GOT3 (cell line): ENCODE results near the gene PDE7B.

Experiments used
- DNase-seq: peaks from one replicate; lab custom pipeline; 2025; ENCODE audit warnings: mixed read lengths; lab: John Stamatoyannopoulos, UW

PDE7B gene

DNA sequence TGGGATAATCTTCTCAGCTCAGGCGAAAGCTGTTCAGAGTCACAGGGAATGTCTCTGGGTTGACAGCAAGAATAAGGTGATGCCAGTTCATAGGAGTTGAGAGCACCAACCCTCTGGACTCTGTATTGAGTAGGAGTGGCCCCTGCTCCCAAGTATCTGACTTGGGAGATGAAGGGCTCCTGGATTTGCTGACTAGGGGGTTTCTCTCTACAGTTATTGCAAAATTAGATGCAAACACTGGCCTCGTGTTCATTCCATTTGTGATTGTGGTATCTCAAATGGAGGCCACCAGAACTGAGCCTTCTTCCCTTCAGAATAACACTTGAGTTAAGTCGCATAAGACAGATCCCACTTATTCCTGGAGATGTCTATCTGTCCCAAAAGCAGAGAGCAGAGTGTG is 135.7 kb downstream of the PDE7B start:
- no peak for DNase-seq

DNA sequence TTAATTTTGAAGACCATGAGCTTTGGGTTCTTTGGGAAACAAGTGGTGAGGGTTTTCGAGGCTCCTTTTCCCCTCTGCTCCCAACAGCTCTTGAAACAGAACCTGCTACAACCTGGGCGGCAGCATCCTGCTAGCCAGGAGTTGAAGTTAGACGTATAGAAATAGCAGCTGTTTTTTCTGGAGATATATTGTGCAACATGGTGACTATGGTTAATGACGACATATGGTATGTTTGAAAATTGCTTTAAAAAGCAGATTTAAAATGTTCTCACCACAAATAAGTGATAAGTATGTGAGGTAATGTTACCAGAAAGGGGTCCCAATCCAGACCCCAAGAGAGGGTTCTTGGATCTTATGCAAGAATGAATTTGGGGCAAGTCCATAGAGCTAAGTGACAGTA is 138.9 kb downstream of the PDE7B start:
- no peak for DNase-seq

DNA sequence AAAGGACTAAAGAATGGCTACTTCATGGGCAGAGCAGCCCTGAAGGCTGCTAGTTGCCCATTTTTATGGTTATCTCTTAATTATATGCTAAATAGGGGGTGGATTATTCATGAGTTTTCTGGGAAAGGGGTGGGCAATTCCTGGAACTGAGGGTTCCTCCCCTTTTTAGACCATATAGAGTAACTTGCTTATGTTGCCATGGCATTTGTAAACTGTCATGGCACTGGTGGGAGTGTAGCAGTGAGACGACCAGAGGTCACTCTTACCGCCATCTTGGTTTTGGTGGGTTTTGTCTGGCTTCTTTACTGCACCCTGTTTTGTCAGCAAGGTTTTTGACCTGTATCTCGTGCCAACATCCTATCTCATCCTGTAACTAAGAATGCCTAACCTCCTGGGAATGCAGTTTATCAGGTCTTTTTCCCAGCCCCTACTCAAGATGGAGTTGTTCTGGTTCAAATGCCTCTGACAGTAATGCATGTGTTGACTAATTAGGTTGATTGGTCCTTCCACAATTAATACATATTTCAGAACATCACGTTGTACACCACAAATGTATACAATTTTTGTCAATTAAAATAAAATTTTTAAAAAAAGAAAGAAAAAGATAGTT is 139.5 kb downstream of the PDE7B start:
- no peak for DNase-seq

DNA sequence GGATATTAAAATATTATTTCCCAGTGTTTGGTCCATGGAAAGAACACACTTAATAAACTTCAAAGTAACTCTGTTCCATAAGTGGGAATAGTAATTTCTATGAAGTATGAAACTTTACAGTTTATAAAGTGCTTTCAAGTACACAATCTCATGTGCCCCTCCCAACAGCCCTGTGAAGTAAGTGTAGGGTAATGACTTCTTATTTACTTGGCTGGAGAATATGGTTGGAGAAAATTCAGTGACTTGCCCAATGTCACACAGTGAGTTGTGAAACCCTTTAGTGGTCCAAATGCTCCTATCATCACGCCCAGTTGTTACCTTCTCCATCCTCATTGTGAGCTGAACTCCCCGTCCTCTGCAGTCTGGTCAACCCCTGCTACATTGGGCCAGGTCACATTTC is 141.2 kb downstream of the PDE7B start:
- DNase-seq, result no peak

DNA sequence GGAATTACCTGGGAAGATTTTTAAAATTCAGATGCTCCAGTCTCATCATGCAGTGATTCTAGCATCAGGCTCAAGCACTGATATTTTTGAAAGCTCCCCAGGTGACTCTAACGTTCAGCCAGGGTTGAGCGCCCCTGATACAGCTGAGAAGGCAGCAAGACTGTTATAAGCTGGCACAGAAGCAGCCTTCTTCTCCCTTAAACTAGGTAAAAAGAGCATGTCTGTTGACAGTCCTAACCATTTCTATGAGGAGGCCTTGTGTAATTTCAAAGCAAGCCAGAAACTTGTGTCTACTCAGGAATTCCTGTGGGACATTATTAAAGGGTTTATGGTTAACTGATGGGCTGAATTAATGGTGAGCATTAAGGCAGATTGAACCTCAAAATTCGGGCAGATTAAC is 141.9 kb downstream of the PDE7B start:
- no peak for DNase-seq

DNA sequence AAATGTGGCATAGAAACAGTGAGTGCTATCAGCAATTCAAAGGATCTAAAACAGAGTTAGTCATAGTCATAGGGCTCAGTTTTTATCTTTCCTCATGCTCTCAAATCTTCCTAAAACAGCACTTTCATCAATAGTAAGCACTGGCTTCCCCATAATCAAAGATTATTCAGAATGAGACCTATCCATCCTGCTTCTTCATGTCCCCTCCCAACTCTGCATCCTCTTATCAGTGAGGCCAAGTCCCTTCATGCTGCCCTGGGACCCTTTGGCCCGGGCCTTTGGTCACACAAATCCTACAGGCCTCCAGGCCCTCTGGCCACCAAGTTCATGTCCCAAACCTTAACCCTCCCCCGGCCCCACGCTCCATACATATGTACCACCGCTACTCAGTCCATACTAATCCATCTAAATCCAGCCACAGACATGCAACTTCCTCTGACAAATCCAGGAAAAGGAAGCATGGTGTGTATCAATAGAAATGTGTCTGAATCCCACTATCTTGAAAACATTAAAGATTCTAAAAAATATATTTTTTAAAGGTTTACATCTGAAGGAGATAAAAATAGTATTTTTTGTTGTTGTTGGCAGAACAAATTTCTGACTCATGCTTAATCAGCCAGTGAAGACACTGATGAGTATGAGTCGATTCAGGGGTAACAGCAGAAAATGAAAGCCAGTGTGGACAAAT is 143.5 kb downstream of the PDE7B start:
- DNase-seq, result no peak

DNA sequence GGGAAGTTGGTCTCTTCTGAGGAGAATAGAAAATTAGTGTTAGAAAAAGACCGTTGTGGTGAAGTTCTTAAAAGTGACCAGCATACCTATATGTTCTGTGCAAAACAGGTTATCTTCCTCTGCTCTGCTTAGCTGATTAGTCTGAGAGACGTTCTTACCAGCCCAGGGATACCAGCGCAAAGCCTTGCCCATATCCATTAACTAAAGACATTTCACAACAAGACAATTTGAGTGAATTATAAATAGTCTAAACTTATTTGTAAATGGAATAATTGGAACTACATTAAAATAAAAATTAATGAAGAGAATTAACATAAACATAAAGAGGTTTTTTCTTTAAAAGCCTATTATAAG is 144.0 kb downstream of the PDE7B start:
- no peak for DNase-seq

DNA sequence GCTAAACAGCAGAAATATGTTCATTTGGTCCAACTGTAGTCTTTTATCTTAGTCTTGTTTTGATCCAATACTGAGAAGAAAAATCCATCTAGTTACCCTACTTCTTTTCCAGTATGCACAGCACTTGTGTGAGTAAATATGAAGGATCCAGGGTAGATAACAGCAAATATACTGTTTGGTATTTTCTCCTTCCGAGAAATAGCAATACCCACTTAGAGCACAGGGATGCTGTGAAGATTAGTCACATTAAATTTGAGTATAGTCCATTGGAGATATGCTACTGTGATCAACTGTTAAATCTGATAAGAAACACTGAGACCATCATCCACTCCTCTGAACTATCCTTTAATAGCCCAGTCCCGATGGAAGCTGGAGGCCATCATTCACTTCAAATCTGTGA is 145.2 kb downstream of the PDE7B start:
- no peak for DNase-seq

DNA sequence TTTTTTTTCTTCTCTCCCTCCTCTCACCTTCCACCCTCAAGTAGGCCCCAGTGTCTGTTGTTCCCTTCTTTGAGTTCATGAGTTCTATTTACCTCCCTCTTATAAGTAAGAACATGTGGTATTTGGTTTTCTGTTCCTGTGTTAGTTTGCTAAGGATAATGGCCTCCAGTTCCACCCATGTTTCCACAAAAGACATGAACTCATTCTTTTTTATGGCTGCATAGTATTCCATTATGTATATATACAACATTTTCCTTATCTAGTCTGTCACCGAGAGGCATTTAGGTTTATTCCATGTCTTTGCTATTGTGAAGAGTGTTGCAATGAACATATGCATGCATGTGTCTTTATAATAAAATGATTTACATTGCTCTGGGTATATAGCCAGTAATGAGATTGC is 147.9 kb downstream of the PDE7B start:
- DNase-seq, result no peak

DNA sequence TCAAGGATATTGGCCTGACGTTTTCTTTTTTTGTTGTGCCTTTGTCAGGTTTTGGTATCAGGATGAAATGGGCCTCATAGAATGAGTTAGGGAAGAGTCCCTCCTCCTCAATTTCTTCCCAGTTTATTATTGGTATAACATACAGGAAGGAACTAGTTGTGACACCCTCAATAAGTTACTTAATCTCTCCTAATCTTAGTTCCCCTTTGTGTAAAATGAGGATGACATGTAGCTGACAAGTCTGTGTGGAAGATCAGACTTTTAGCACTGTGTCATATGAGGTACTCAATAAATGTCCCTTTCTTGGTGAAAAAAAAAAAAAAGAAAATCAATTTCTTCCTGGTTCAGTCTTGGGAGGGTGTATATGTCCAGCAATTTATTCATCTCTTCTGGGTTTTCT is 155.8 kb downstream of the PDE7B start:
- no peak for DNase-seq

DNA sequence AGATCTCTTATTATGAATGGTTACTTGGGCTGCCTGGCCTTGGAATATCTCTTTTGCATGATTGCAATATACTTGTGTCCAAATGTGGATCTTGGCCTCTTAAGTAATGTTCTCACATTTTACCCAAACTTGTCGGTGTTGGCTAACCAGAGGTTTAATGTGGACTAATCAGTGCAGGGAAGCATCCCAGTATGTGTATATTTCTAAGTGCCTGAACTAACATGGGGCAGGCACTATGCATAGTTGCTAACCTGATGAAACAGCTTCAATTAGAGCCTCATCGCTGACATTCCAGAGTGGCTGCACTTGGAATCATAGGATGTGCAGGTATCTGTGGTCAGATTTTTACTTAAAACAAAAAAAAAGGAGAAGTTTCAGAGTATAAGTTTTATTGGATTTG is 160.0 kb downstream of the PDE7B start:
- DNase-seq, result no peak

DNA sequence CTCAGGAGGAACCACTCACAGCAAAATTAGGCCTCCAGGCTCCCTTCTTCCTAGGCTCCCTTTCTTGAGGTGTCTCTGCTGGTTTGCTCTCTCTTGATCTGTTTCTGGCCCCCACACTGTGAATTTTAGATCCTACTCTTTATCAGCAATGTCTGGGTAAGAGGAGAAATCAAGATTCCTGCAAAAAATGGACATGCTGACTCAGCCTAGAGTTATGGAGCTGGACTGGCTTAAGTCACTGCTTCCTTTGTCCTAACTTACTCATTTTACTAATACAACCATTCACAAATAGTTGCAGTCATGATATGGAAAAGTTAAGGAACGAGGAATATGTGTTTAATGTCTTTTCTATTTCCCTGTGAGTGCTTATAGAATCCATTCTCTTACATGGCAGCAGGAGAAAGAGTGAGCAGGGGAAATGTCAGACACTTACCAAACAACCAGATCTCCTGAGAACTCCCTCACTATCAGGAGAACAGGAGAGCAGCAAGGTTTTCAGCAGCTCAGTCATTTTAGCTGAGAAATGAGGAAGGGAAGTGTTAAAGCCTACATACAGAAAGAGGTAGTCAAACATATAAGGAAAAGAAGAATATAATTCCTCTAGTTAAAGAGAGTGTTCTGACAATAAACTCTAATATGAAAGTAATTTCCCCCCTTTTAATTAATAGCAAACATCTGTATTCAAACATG is 160.8 kb downstream of the PDE7B start:
- DNase-seq, result no peak

DNA sequence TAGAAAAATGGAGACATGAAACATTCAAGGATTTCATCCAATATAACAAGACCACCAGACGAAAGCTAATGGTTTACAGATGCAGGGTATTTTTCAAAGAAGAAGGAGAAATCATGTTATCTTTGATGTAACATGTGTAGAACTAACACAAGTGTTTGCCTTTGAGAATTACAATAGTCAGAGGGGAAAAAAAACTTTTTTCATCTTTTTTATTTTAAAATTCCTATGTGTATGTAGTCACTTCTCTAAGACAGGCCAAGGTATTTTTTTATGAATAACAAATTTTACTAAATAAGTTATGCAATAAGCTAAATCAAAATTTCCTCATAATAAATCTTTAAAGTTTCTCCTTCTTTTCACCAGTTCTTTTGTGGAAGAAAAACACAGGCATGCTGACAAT is 161.4 kb downstream of the PDE7B start:
- DNase-seq, result no peak

DNA sequence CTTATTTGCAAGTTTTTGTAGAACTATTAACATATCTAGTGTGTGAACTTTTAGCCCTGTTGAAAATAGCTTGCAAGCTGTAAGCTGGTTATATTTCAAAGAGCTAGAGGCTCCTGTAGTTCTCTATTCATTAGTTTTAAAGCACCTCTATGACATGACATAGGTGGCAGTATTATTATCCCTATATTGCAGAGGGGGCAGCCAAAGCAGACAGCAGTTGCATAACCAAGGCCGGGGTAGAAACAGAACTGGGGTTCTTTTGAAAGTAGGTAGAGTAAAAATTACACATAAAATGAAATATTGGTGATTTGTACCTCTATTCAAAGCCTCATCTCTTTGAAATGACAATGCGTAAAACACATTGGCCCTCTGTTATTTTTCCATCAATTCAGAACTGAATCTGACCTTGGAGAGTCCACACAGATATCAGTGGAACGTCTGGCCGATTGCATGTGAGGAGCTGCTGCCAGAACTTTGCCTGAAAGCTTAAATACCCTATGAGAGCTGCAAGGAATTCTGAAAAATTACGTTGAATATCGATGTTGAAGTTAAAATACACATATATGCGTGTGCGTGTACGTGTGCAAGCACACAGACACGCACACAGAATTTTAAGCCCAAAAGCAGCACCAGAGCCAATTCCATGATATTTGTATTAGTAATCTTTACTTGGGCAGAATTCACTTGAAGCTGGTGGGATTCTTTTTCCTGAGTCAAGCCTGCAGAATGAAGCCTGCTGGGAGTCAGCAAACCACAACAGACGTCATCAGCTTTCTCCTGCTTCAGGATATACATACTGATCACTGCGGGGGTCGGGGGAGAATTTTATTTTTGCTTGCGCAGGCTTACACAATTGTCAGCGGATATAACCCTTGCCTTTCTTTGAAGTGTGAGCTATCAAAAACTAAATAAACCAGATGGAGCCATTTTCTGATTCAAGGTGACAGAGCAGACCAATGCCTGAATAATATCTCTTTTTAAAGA is 163.2 kb downstream of the PDE7B start:
- DNase-seq, result peak; percentile 26

DNA sequence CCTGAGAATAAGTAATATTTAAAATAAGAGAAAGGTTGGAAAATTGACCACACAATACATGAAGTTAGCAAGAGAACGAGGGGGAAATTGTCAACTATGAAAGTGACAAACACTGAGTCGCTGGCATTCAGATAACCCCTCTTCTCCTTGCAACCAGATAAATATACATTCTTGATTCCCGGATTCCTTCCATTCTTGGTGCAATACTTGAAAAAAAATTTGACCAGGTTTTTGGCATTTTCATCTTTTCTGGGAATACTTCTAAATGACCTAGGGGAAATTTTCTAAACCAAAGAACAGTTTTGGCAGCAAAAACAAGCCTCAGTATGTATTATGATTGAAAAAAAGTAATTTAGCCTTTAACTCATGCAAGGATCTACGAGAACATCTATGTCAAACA is 164.0 kb downstream of the PDE7B start:
- no peak for DNase-seq

DNA sequence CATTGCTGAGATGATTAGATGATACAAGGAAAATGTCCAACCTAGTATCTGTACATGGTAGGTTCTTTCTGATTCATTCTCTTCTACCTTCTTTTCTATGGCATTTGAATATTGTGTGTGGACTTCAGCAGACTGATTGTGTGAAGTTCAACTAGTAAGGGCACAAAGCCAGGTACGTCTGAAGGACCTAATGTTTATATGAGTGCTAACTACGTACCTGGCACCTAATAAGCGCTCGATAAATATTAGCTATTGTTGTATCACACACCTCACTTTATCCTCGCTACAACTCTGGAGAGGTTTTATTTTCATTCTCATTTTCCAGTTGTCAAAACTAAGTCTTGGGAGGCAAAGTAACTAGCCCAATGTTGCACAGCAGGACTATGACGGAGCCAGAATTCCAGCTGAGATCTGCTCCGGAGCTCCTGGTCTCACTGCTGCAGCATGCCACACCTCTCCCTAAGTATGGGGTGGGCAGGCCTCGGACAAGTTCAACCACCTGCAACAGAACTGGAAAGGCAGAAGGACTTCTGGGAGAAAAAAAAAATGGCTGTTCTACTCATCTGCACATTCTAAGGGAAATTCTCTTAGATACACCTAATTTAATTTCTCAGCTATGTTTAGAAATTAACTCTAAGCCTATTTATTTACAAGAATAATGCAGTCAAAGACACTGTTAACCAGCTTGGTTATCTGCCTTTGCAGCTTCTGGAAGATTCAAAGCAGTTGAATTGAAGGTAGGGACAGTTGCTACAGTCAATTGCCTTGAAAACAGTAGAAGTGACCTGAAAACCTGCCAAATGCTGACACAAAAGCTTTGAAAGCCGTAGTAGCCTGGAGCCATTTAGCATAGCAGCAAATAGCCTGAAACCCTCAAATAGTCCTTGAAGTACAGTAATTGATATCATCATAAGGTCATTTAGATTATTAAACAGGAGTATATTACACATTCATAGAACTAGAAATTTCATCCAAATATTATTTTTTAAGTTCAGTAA is 165.0 kb downstream of the PDE7B start:
- no peak for DNase-seq

DNA sequence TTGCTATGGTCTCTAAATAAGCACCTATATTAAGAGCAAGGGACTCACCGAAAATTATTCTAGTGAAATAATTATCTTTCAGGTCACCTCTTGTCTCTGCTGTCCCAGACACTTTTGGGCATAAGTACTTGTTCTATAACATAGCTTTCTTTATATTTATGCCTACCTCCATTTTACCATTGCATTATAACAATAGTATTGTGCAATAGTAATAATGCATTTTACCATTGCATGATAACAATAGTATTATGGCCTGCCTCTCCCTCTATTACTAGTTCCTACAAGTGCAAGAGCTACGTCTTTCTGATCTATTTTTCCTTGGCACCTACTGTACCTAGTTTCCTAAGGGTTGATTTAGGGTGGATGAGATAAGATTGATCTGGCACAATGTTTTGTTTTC is 169.2 kb downstream of the PDE7B start:
- no peak for DNase-seq

DNA sequence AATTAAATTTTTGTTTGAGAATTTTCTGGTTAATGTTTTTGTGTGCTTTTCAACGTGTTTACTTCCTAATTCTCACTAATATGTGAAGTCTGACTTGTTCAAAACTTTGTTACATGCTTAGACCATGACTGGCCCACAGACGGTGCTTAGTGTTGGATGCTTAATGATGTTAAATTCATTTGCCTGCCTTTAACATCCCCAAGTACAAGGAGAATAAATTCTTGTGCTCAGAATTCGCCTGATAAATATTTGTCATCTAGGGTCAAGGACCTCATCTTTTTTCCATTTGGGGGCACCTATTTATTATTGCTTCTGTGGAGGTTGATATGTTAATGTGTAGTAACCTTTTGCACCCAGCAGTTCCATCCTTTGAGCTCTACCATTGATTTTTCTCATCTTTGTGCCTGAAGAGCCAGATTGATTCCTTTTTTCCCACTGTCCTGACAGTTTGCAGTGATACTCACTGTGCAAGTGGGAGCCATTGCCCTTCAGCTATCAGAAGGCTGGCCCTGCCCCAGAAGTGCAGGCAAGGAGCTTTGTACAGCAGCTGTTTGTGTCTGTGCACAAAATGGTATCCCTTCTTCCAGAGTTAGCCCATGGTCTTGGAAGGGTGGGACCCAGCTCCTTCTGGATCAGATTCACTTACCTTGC is 170.8 kb downstream of the PDE7B start:
- no peak for DNase-seq

DNA sequence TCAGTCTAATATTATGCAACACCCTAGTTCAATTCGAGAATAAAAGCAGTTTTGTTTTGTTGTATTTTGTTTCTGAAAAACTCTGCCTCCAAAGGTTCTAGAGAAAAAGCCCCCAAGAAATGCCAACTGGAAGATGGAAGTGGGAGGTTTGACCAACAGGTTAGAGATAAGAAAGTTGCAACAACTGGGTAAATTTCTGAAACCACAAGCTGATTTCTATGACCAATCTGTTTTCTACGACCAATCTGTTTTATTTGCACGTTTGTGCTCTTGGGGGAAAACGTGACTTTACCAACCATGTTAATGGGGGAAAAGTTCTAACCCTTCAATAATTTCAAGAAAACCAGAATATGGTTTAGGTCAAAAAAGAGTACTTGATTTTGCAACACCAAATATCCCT is 173.2 kb downstream of the PDE7B start:
- no peak for DNase-seq

DNA sequence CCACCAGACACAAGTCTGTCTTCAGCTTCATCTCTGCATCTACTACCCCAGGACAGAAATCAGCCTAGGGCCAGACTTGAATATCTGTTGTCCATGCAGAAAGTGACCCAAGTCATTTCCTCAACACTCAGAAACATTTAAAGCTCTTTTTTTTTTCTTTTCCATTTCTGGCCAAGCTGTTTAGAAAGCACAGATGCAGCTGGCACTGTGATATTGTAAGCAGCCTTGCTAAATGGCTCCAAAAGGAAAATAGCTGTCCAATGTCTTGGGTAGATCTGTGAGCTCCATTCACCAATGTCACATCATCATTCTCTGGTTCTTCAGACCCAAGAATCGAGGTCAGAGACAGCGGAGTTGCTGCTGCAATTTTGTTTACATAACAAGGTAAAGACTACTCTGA is 174.2 kb downstream of the PDE7B start:
- no peak for DNase-seq

DNA sequence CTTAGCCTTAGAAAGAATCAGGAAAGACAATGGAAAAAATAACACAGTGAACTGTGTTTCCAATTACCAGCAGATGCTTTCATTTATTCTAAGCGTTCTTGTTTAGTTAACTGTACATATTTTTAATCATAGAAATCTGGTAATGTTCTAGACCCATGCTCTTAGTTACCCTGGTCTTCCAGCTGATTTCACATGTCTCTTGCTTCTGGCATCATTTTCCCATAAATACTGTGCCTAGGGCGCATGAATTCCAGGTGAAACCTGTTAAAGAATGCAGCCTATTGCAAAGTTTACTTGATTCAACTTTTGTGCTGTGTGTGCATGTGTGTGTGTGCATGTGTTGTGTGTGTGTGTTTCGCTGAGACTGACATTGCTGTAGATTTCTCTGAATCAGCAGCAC is 178.6 kb downstream of the PDE7B start:
- no peak for DNase-seq
